ENCODE results near the gene POLH. TPM values are rescaled to one million over a fixed set of nuclear protein-coding genes. Genes with fewer than 3 reads are reported as not detected.

The POLH gene
- total and polyA plus RNA-seq, 9 of the 15 experiments (the other 6 are each of a cell fraction or from before 2014, with no cell fraction given) = 5.8 to 31.6 (median 20.6) TPM

DNA sequence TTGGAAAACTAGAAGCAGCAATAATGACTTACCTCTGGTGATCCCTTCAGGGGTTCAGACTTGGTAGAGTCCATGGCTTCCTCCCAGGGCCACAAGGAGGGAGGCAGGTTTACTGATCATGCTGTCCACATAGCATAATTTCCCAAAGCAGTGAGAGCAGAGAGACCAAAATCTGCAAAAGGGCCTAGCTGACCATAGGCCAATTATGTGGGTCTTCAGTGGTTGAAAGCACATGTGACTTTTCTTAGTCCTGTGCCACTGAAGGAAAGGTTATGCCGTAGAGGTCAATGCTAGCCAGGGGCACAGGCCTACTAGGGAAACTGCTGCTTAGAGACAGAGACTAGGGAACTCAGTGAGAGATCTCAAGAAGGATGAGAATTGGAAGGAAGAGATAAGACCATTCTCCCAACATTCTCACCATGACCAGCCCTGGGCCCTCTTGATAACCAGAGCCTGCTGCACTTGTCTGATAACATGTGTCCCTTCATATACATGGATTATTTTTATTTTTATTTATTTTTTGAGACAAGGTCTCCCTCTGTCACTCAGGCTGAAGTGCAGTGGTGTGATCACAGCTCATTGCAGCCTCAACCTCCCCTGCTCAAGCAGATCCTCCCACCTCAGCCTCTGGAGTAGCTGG lies 55.1 kb downstream of the POLH start (continued):
- 0 out of 2 replicates have a peak, but pooled peaks have one; percentile 80 for TF ChIP-seq ARID3B (CRISPR knock-in tag; IDR thresholded peaks at IDR 0.05; ENCODE audit: borderline replicate concordance)
- TF ChIP-seq, protein P1, sequence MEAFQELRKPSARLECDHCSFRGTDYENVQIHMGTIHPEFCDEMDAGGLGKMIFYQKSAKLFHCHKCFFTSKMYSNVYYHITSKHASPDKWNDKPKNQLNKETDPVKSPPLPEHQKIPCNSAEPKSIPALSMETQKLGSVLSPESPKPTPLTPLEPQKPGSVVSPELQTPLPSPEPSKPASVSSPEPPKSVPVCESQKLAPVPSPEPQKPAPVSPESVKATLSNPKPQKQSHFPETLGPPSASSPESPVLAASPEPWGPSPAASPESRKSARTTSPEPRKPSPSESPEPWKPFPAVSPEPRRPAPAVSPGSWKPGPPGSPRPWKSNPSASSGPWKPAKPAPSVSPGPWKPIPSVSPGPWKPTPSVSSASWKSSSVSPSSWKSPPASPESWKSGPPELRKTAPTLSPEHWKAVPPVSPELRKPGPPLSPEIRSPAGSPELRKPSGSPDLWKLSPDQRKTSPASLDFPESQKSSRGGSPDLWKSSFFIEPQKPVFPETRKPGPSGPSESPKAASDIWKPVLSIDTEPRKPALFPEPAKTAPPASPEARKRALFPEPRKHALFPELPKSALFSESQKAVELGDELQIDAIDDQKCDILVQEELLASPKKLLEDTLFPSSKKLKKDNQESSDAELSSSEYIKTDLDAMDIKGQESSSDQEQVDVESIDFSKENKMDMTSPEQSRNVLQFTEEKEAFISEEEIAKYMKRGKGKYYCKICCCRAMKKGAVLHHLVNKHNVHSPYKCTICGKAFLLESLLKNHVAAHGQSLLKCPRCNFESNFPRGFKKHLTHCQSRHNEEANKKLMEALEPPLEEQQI (IDR thresholded peaks at IDR 0.05) = no peak
- TF ChIP-seq, protein P2, sequence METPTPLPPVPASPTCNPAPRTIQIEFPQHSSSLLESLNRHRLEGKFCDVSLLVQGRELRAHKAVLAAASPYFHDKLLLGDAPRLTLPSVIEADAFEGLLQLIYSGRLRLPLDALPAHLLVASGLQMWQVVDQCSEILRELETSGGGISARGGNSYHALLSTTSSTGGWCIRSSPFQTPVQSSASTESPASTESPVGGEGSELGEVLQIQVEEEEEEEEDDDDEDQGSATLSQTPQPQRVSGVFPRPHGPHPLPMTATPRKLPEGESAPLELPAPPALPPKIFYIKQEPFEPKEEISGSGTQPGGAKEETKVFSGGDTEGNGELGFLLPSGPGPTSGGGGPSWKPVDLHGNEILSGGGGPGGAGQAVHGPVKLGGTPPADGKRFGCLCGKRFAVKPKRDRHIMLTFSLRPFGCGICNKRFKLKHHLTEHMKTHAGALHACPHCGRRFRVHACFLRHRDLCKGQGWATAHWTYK (CRISPR knock-in tag; IDR thresholded peaks at IDR 0.05) = peak; percentile 97
- peak; percentile 69; the same call in 1 of the 2 replicates for TF ChIP-seq RHOXF2B (CRISPR knock-in tag; conservative IDR thresholded peaks at IDR 0.05)
- TF ChIP-seq ZBTB8A (IDR thresholded peaks at IDR 0.05; ENCODE audit: partially characterized antibody) = no peak
- TF ChIP-seq, protein P3, sequence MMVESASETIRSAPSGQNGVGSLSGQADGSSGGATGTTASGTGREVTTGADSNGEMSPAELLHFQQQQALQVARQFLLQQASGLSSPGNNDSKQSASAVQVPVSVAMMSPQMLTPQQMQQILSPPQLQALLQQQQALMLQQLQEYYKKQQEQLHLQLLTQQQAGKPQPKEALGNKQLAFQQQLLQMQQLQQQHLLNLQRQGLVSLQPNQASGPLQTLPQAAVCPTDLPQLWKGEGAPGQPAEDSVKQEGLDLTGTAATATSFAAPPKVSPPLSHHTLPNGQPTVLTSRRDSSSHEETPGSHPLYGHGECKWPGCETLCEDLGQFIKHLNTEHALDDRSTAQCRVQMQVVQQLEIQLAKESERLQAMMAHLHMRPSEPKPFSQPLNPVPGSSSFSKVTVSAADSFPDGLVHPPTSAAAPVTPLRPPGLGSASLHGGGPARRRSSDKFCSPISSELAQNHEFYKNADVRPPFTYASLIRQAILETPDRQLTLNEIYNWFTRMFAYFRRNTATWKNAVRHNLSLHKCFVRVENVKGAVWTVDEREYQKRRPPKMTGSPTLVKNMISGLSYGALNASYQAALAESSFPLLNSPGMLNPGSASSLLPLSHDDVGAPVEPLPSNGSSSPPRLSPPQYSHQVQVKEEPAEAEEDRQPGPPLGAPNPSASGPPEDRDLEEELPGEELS (CRISPR knock-in tag; IDR thresholded peaks at IDR 0.05; ENCODE audit: borderline replicate concordance) = no peak
- TF ChIP-seq TAL1 (IDR thresholded peaks at IDR 0.05) = peak; percentile 100
- TF ChIP-seq SRSF1 (IDR thresholded peaks at IDR 0.05; ENCODE audit: low read depth, low read length) = no peak
- TF ChIP-seq ZNF124 (CRISPR knock-in tag; IDR thresholded peaks at IDR 0.05) = no peak
- TF ChIP-seq COPS2 (conservative IDR thresholded peaks at IDR 0.05) = no peak
- peak; percentile 22; the same call in 1 of the 2 replicates for TF ChIP-seq ZNF449 (CRISPR knock-in tag; IDR thresholded peaks at IDR 0.05)
- no peak for TF ChIP-seq CSDE1 (IDR thresholded peaks at IDR 0.05)
- TF ChIP-seq EGR1 (conservative IDR thresholded peaks at IDR 0.05) = no peak
- 0 out of 2 replicates have a peak, but pooled peaks have one; percentile 69 for TF ChIP-seq DDX20 (tag; IDR thresholded peaks at IDR 0.05; ENCODE audit: low read depth)
- peak; percentile 76 for TF ChIP-seq PBX2 (CRISPR knock-in tag; IDR thresholded peaks at IDR 0.05; ENCODE audit: low read depth)
- peak; percentile 85 for TF ChIP-seq PBX2 (tag; conservative IDR thresholded peaks at IDR 0.05; ENCODE audit: low read depth)
